DND-41 (cell line): Measurements from ENCODE around the gene ALG12.

Experiments
- CTCF ChIP-seq: IDR thresholded peaks from 2 replicates; pipeline ENCODE4 v1.5.1; 2012; ENCODE audit warnings: borderline replicate concordance, low read length, moderate library complexity, mild to moderate bottlenecking; ENCODE audit not compliant: poor library complexity, severe bottlenecking; ENCODE audit errors: extremely low read depth
- EZH2 ChIP-seq: IDR thresholded peaks from 3 replicates; pipeline ENCODE4 v1.6.1; 2012; ENCODE audit warnings: borderline replicate concordance, low read depth, mild to moderate bottlenecking, moderate library complexity, low read length, inconsistent platforms; ENCODE audit not compliant: severe bottlenecking

- TF ChIP-seq CTCF (no peak), EZH2 (no peak)
Observed at GRCh38 chr22:49966041-49966773, 48.0 kb upstream of the ALG12 start.
